GM21423 (cell line): Measurements from ENCODE around the gene CEP290.
A peak's percentile ranks its signal among the peaks of the same experiment; 100 is the strongest.
"Not testable (repeated sequence)": the region's sequence is repeated elsewhere in the genome, so short reads cannot be mapped to it uniquely, and the experiment has no call there.

Experiments used
- ATAC-seq: cut with Tn5 transposase; IDR thresholded peaks from one replicate; pipeline ENCODE4 v1.9.1; 2021; ENCODE audit warnings: mild to moderate bottlenecking, moderate library complexity; ENCODE audit not compliant: unreplicated experiment

CEP290 gene

GRCh38 chr12:88057994-88058718, 83.7 kb downstream of the CEP290 start:
- ATAC-seq = no peak

GRCh38 chr12:88056571-88056970, 85.3 kb downstream of the CEP290 start:
- ATAC-seq = no peak

- peak; percentile 68 for ATAC-seq
These were observed 89.2 kb downstream of the CEP290 start for GRCh38 chr12:88052686-88053085.

DNA sequence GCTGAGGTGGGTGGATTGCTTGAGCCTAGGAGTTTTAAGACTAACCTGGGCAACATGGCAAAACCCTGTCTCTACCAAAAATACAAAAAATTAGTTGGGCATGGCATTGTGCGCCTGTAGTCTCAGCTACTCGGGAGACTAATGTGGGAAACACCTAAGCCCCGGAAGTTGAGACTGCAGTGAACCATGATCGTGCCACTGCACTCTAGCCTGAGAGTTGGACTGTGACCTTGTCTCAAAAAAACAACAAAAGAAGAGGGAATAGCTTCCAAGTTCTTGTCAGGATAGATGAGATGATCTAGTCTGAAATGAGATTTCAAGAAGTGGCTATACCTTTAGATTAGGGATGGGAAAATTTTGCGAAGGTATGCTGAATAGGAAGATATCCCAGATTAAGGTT, 97.9 kb downstream of the CEP290 start:
- ATAC-seq = no peak

GRCh38 chr12:88037770-88038169, 104.1 kb downstream of the CEP290 start:
- no peak for ATAC-seq

DNA sequence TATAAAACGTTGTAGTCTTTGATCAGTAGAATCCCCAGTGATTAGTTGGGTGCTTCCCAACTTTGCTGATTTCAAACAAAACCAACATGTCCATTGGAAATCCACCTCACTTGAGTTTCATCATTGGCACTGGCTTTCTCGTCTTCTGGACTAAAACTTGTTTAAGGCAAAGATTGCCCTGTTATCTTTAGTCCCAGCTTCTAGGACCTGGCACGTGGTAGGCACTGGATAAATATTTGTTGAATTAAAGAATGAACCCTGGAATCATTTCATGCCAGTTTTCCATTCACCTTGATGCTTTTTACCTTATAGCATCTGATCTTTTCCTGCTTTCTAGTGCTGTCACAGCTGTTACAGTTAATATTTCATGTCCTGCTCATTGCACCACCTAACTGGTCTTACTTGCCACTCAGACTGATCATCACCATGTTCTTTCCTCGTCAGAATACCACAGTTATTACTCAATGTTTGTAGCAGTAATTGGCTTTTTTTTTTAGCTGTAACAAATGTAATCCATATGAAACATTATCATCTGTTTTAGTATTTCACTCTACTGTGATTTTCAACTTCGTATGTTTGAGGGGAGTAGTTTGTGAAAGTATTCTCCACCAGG, 105.4 kb downstream of the CEP290 start:
- no peak for ATAC-seq

DNA sequence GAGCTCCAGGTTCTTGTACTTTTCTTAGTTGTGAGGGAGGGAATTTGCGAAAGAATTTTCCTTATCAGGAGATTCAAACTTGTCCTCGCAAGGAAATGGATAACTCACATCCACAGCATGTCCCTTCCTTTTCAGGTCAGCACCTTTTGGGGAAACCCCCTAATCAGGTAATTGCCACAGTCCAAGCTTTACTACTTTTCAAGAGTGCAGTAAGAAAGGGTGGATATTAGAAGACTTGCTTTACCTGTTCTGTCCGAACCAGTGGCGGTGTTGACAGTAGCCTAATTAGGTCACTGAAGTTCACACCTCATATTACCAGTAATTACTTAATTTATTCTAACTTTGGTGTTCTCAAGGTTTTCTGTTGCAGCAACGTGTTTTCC, 106.0 kb downstream of the CEP290 start:
- peak; percentile 20 for ATAC-seq

- peak; percentile 100 for ATAC-seq
These were observed 106.5 kb downstream of the CEP290 start for GRCh38 chr12:88035271-88035906.

GRCh38 chr12:88031161-88031560, 110.7 kb downstream of the CEP290 start:
- ATAC-seq = not testable (repeated sequence)

- no peak for ATAC-seq
These were observed 112.7 kb downstream of the CEP290 start, which contains the start of gene C12orf50 for GRCh38 chr12:88029093-88029665. Gene C12orf50, minus strand, starts transcription at chr12:88029401. Its CDS starts 2,439 bp downstream, at chr12:88026962.

- no peak for ATAC-seq
These were observed 115.7 kb downstream of the CEP290 start for GRCh38 chr12:88026196-88026595.

DNA sequence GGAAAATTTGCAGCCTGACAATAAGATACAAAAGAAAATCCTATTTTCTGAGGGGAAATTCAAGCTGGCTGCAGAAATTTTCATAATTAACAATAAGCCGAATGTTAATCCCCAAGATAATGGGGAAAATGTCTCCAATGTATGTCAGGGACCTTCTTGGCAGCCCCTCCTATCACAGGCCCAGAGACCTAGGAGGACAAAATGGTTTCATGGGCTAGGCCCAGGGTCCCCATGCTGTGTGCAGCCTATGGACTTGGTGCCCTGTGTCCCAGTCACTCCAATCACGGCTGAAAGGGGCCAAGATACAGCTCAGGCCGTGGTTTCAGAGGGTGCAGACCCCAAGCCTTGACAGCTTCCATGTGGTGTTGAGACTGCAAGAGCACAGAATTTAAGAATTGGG, 123.9 kb downstream of the CEP290 start:
- ATAC-seq = no peak

GRCh38 chr12:88015825-88016224, 126.1 kb downstream of the CEP290 start:
- ATAC-seq = no peak

- ATAC-seq = no peak
These were observed 130.1 kb downstream of the CEP290 start for GRCh38 chr12:88011755-88012154.

- ATAC-seq = no peak
These were observed 135.5 kb downstream of the CEP290 start for GRCh38 chr12:88006351-88006750.

DNA sequence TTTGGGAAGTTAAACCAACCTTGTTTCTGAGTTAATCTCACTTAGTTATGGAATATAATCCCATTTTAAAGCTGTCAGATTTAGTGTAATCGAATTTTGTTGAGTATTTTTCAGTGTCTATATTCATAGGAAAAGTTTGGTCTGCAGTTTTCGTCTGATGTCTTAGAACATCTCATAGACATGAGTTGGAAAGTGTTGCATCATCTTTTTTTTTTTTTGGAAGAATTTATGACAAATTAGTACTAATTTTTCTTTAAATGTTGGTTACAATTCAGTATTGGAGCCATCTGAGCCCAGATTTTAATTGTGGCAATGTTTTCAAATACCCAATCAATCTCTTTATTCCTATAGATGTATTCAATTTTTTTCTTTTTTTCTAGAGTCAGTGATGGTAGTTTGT, 140.6 kb downstream of the CEP290 start:
- ATAC-seq = no peak
